Measurements from ENCODE around the gene CREB1.
"Not testable (repeated sequence)": the region's sequence is repeated elsewhere in the genome, so short reads cannot be mapped to it uniquely, and the experiment has no call there.

- TF ChIP-seq CTCF (IDR thresholded peaks at IDR 0.05); POLR2A (IDR thresholded peaks at IDR 0.05; ENCODE audit: low read depth); POLR2AphosphoS5 (IDR thresholded peaks at IDR 0.05): not testable (repeated sequence)
Measured at GRCh38 chr2:207639288-207639687, 109.5 kb downstream of the CREB1 start.
